Measurements from ENCODE around the gene VAPB. TPM values are rescaled to one million over a fixed set of nuclear protein-coding genes. Genes with fewer than 3 reads are reported as not detected.

The VAPB gene
- total and polyA plus RNA-seq, 2 of the 4 experiments (the other 2 are of a cell fraction): 9.1 to 26.0 TPM

- ATAC-seq (ENCODE audit: low read depth) (peak; percentile 80), DNase-seq (peak; percentile 97)
- Histone ChIP-seq H3K23ac (ENCODE audit: low read depth, low read length) (no peak overlapping the region), H3K18ac (ENCODE audit: low read depth, low read length) (no peak overlapping the region), H3K14ac (replicated peaks; ENCODE audit: low read depth, low read length) (no peak overlapping the region), H2AFZ (replicated peaks; ENCODE audit: low read length, poor library complexity) (peak overlapping the region; percentile 66), H3K4me3 (ENCODE audit: insufficient read depth, low read depth, low read length) (no peak overlapping the region), H3K36me3 (ENCODE audit: control insufficient read depth, insufficient read depth, low read length) (peaks cover 4% of the 10 kb centered on the region), H3K9ac (ENCODE audit: low read depth, low read length) (no peak overlapping the region), H2BK5ac (ENCODE audit: low read depth, low read length, poor library complexity, severe bottlenecking) (no peak overlapping the region), H2BK20ac (ENCODE audit: low read depth, low read length) (peak overlapping the region; percentile 27; the same call in 1 of the 2 replicates), H3K9me1 (ENCODE audit: insufficient read depth, low read length) (peaks cover 9% of the 10 kb centered on the region; the same call in 1 of the 2 replicates), H3K56ac (ENCODE audit: extremely low read depth, insufficient read depth, low read length) (no peak overlapping the region), H3K9me3 (ENCODE audit: control insufficient read depth, insufficient read depth, low read length) (0 out of 2 replicates have a peak, but pooled peaks cover 2% of the 10 kb centered on the region), H3K4me2 (ENCODE audit: low read depth, low read length) (no peak overlapping the region), H4K91ac (ENCODE audit: insufficient read depth, low read depth, low read length) (no peak overlapping the region; the same call in 1 of the 2 replicates), H2BK120ac (ENCODE audit: low read depth, low read length) (no peak overlapping the region), H2BK15ac (ENCODE audit: low read depth, low read length) (no peak overlapping the region), H4K8ac (ENCODE audit: low read depth in 2 of 2, low read length in 2 of 2) (no peak overlapping the region), H3K4me1 (ENCODE audit: control insufficient read depth, insufficient read depth, low read length) (0 out of 2 replicates have a peak, but pooled peaks cover 1% of the 10 kb centered on the region), H3K79me1 (ENCODE audit: low read depth in 1 of 2, low read length in 2 of 2) (peaks cover 0 to 20% of the 10 kb centered on the region in 2 experiments; a peak in 2 of 4 replicates), H3K4ac (ENCODE audit: low read depth, low read length) (no peak overlapping the region), H4K5ac (ENCODE audit: low read depth, low read length) (no peak overlapping the region), H3K27me3 (ENCODE audit: control insufficient read depth, insufficient read depth, low read length) (no peaks in the 10 kb centered on the region), H3K27ac (ENCODE audit: insufficient read depth, low read length) (no peak overlapping the region; the same call in 1 of the 2 replicates), H2AK9ac (replicated peaks; ENCODE audit: low read depth, low read length, poor library complexity) (peak overlapping the region; percentile 11), H4K20me1 (ENCODE audit: insufficient read depth, low read length) (no peaks in the 10 kb centered on the region), H2AK5ac (ENCODE audit: low read depth, low read length) (peak overlapping the region; percentile 62; the same call in 1 of the 2 replicates)
- in situ Hi-C loops (cut with MboI; ENCODE audit: low sequenced_read_pairs) (no loop called here), dilution Hi-C loops (cut with HindIII; ENCODE audit: low sequenced_read_pairs, unreplicated experiment) (no loop called here), intact Hi-C loops (cut with micrococcal nuclease) (no loop called here)
- WGBS, 2 experiments (ENCODE audit: extremely low coverage in 2 of 2, insufficient read length in 1 of 2): 73% methylated on average over 9 of the region's 14 CpGs; no CpG with 5 or more reads in 1 of the 2 experiments
- no TSS peak for BruUV-seq (replicated peaks)
- ChIA-PET CTCF (no interaction called here), POLR2A (ENCODE audit: unreplicated experiment) (no interaction called here)
- no peak for TF ChIP-seq CEBPB (IDR thresholded peaks at IDR 0.05; ENCODE audit: low read depth, low read length)
- TF ChIP-seq MAFK (IDR thresholded peaks at IDR 0.05; ENCODE audit: low read depth, low read length): no peak
- no peak for TF ChIP-seq CTCF (conservative IDR thresholded peaks at IDR 0.05; ENCODE audit: low read depth, low read length)
- TF ChIP-seq ELK1 (IDR thresholded peaks at IDR 0.05; ENCODE audit: borderline replicate concordance, low read depth, low read length): no peak
- TF ChIP-seq RAD21 (IDR thresholded peaks at IDR 0.05; ENCODE audit: low read length): no peak
- TF ChIP-seq FOS (IDR thresholded peaks at IDR 0.05; ENCODE audit: low read depth, low read length): peak; percentile 80
- no peak for TF ChIP-seq NFE2L2 (IDR thresholded peaks at IDR 0.05; ENCODE audit: low read depth, low read length)
- TF ChIP-seq BHLHE40 (IDR thresholded peaks at IDR 0.05; ENCODE audit: low read depth, low read length): peak; percentile 92
- no peak for TF ChIP-seq RCOR1 (IDR thresholded peaks at IDR 0.05; ENCODE audit: insufficient replicate concordance, low read length)
- TF ChIP-seq, protein P1, sequence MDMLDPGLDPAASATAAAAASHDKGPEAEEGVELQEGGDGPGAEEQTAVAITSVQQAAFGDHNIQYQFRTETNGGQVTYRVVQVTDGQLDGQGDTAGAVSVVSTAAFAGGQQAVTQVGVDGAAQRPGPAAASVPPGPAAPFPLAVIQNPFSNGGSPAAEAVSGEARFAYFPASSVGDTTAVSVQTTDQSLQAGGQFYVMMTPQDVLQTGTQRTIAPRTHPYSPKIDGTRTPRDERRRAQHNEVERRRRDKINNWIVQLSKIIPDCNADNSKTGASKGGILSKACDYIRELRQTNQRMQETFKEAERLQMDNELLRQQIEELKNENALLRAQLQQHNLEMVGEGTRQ (IDR thresholded peaks at IDR 0.05; ENCODE audit: low read depth, low read length): peak; percentile 95
- 0 out of 2 replicates have a peak, but pooled peaks have one; percentile 44 for TF ChIP-seq MXI1 (IDR thresholded peaks at IDR 0.05; ENCODE audit: borderline replicate concordance, low read depth, low read length)
- TF ChIP-seq POLR2A (IDR thresholded peaks at IDR 0.05; ENCODE audit: low read depth, low read length): peak; percentile 72
- peak; percentile 94 for TF ChIP-seq MAZ (IDR thresholded peaks at IDR 0.05; ENCODE audit: borderline replicate concordance, low read depth, low read length)
- TF ChIP-seq CHD1 (IDR thresholded peaks at IDR 0.05; ENCODE audit: low read depth, low read length): no peak
- TF ChIP-seq SMC3 (IDR thresholded peaks at IDR 0.05; ENCODE audit: low read depth, low read length): 0 out of 2 replicates have a peak, but pooled peaks have one; percentile 19
These were observed 68.2 kb downstream of the VAPB start for GRCh38 chr20:58457083-58457695.

Data from IMR-90 (cell line).